HG03108 (cell line): ENCODE results near the gene WDR27.
"Not testable (repeated sequence)": the region's sequence is repeated elsewhere in the genome, so short reads cannot be mapped to it uniquely, and the experiment has no call there.

Experiments
- ATAC-seq: cut with Tn5 transposase; IDR thresholded peaks from one replicate; pipeline ENCODE4 v1.9.1; 2021; ENCODE audit warnings: moderate library complexity; ENCODE audit not compliant: unreplicated experiment

The WDR27 gene

GRCh38 chr6:169710009-169710408 lies 8.2 kb upstream of the WDR27 start:
- no peak for ATAC-seq

GRCh38 chr6:169709293-169709692 lies 7.5 kb upstream of the WDR27 start:
- ATAC-seq = no peak

- ATAC-seq = no peak
Measured at GRCh38 chr6:169707772-169708171, 5.9 kb upstream of the WDR27 start.

GRCh38 chr6:169702840-169703246 lies 1.0 kb upstream of the WDR27 start:
- ATAC-seq = peak; percentile 10

GRCh38 chr6:169701311-169701953 lies 397 bp downstream of the WDR27 start:
- no peak for ATAC-seq

GRCh38 chr6:169700296-169700695 lies 1.5 kb downstream of the WDR27 start:
- ATAC-seq = no peak

GRCh38 chr6:169697115-169697514 lies 4.7 kb downstream of the WDR27 start:
- ATAC-seq = not testable (repeated sequence)

- no peak for ATAC-seq
Measured at GRCh38 chr6:169695131-169695530, 6.7 kb downstream of the WDR27 start.

GRCh38 chr6:169692516-169692915 lies 9.3 kb downstream of the WDR27 start:
- ATAC-seq = no peak

GRCh38 chr6:169691260-169691659 lies 10.6 kb downstream of the WDR27 start:
- ATAC-seq = no peak

GRCh38 chr6:169689287-169689686 lies 12.5 kb downstream of the WDR27 start:
- ATAC-seq = no peak

- ATAC-seq = no peak
Measured at GRCh38 chr6:169685860-169686259, 16.0 kb downstream of the WDR27 start.

- no peak for ATAC-seq
Measured at GRCh38 chr6:169684056-169684455, 17.8 kb downstream of the WDR27 start.

- no peak for ATAC-seq
Measured at GRCh38 chr6:169678342-169678741, 23.5 kb downstream of the WDR27 start.

- no peak for ATAC-seq
Measured at GRCh38 chr6:169677096-169677495, 24.7 kb downstream of the WDR27 start.

- ATAC-seq = no peak
Measured at GRCh38 chr6:169675011-169675410, 26.8 kb downstream of the WDR27 start.

GRCh38 chr6:169671563-169671962 lies 30.3 kb downstream of the WDR27 start:
- ATAC-seq = no peak

GRCh38 chr6:169669889-169670288 lies 31.9 kb downstream of the WDR27 start:
- no peak for ATAC-seq

GRCh38 chr6:169669147-169669546 lies 32.7 kb downstream of the WDR27 start:
- no peak for ATAC-seq

GRCh38 chr6:169668203-169668847 lies 33.5 kb downstream of the WDR27 start:
- ATAC-seq = no peak

GRCh38 chr6:169667716-169668115 lies 34.1 kb downstream of the WDR27 start:
- ATAC-seq = no peak

GRCh38 chr6:169666441-169666840 lies 35.4 kb downstream of the WDR27 start:
- ATAC-seq = no peak

- no peak for ATAC-seq
Measured at GRCh38 chr6:169665289-169665688, 36.5 kb downstream of the WDR27 start.
